ENCODE measurements around the gene KLHL29.

KLHL29 gene

GRCh38 chr2:23571527-23572282 is 186.7 kb downstream of the KLHL29 start:
- DNase-seq (ENCODE audit: low read depth): no peak

GRCh38 chr2:23574919-23575654 is 190.1 kb downstream of the KLHL29 start:
- no peak for DNase-seq (ENCODE audit: low read depth)

GRCh38 chr2:23578964-23579671 is 194.1 kb downstream of the KLHL29 start:
- DNase-seq (ENCODE audit: low read depth): no peak

GRCh38 chr2:23579674-23580073 is 194.7 kb downstream of the KLHL29 start:
- no peak for DNase-seq (ENCODE audit: low read depth)

- no peak for DNase-seq (ENCODE audit: low read depth)
Measured at GRCh38 chr2:23583467-23583866, 198.5 kb downstream of the KLHL29 start.

GRCh38 chr2:23584054-23584745 is 199.2 kb downstream of the KLHL29 start:
- DNase-seq (ENCODE audit: low read depth): no peak

GRCh38 chr2:23585273-23586170 is 200.5 kb downstream of the KLHL29 start:
- DNase-seq (ENCODE audit: low read depth): no peak

GRCh38 chr2:23586741-23587306 is 201.8 kb downstream of the KLHL29 start:
- DNase-seq (ENCODE audit: low read depth): no peak

- DNase-seq (ENCODE audit: low read depth): no peak
Measured at GRCh38 chr2:23587341-23587880, 202.4 kb downstream of the KLHL29 start.

GRCh38 chr2:23588106-23588505 is 203.1 kb downstream of the KLHL29 start:
- no peak for DNase-seq (ENCODE audit: low read depth)

- DNase-seq (ENCODE audit: low read depth): no peak
Measured at GRCh38 chr2:23588508-23589201, 203.7 kb downstream of the KLHL29 start.

- DNase-seq (ENCODE audit: low read depth): no peak
Measured at GRCh38 chr2:23589220-23589647, 204.3 kb downstream of the KLHL29 start.

- DNase-seq (ENCODE audit: low read depth): no peak
Measured at GRCh38 chr2:23589739-23590138, 204.8 kb downstream of the KLHL29 start.

GRCh38 chr2:23590241-23590869 is 205.4 kb downstream of the KLHL29 start:
- DNase-seq (ENCODE audit: low read depth): no peak

- no peak for DNase-seq (ENCODE audit: low read depth)
Measured at GRCh38 chr2:23591111-23591510, 206.1 kb downstream of the KLHL29 start.

- no peak for DNase-seq (ENCODE audit: low read depth)
Measured at GRCh38 chr2:23592061-23592685, 207.2 kb downstream of the KLHL29 start.

GRCh38 chr2:23592898-23593751 is 208.1 kb downstream of the KLHL29 start:
- no peak for DNase-seq (ENCODE audit: low read depth)

Measured in stimulated activated CD8-positive, alpha-beta memory T cell treated with anti-CD3 and anti-CD28 coated beads, Interleukin-7, amount 100 ng/mL, for 24 hours (primary cell).